Right atrium auricular region (tissue), 2 donors: ENCODE results near the gene RBM39. TPM values are rescaled to one million over a fixed set of nuclear protein-coding genes. Genes with fewer than 3 reads are reported as not detected.
"Not testable (repeated sequence)": the region's sequence is repeated elsewhere in the genome, so short reads cannot be mapped to it uniquely, and the experiment has no call there.

Source experiments
- DNase-seq: peaks from one replicate; pipeline ENCODE4 v3.0.0-alpha.2; 2019; ENCODE audit warnings: low spot score
- H3K27ac ChIP-seq, 2 donors: fragments of 200-600 bp; sonication (generic); 1 replicate in 1 of 2; 2 replicates in 1 of 2; pipeline ENCODE4 v1.5.1; 2016 to 2019
- H3K27me3 ChIP-seq, 2 donors: fragments of 200-600 bp; sonication (generic); one replicate each; pipeline versions ENCODE4 v1.5.1 to v1.6.0; 2017 to 2019
- H3K36me3 ChIP-seq: fragments of 200-600 bp; sonication (generic); one replicate; pipeline ENCODE4 v1.5.1; 2016
- H3K4me1 ChIP-seq, 2 donors: fragments of 200-600 bp; sonication (generic); one replicate each; pipeline versions ENCODE4 v1.5.1 to v1.6.0; 2017 to 2019
- H3K4me3 ChIP-seq, 2 donors: fragments of 200-600 bp; sonication (generic); 1 replicate in 1 of 2; 2 replicates in 1 of 2; pipeline ENCODE4 v1.5.1; 2017 to 2019; ENCODE audit warnings: mild to moderate bottlenecking in 1 of 2, moderate library complexity in 1 of 2
- H3K9me3 ChIP-seq, 2 donors: fragments of 200-600 bp; sonication (generic); one replicate each; pipeline ENCODE4 v1.5.1; 2019
- total RNA-seq, 2 donors: library from RNA; depleted of rRNA; stranded (reverse); fragments of >200 nt; gene quantifications; one replicate each; pipeline ENCODE4 v1.1.0, GENCODE V29; 2016
- TF ChIP-seq, protein P1 (sequence below), 2 donors: fragments of 200-600 bp; sonication (generic); IDR thresholded peaks; one replicate each; pipeline ENCODE4 v1.5.1; 2019; ENCODE audit warnings: antibody characterized with exemption in 2 of 2

The RBM39 gene
- total RNA-seq, 2 donors from 2014 or later = 106 to 112 TPM

DNA sequence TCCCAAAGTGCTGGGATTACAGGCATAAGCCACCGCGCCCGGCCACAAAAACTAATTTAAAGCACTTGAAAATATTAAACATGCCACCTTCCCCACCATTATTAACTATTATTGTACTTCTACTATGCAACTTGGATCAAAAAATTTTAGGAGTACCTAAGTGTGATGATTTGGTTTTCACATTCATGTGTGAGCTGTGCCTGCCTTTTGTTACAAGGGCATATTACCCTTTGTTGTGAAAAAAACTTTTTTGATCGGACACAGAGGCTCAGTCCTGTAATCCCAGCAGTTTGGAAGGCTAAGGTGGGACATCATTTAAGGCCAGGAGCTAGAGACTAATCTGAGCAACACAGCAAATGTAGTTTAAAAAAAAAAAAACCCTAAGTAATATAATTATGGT is 25.7 kb downstream of the RBM39 start:
- Histone ChIP-seq H3K4me3 (no peak overlapping the region), H3K27ac (no peak overlapping the region), H3K4me1 (peaks cover 0 to 12% of the 10 kb centered on the region in 2 donors), H3K36me3 (peaks cover 100% of the 10 kb centered on the region), H3K9me3 (no peaks in the 10 kb centered on the region), H3K27me3 (no peaks in the 10 kb centered on the region)
- TF ChIP-seq, protein P1, sequence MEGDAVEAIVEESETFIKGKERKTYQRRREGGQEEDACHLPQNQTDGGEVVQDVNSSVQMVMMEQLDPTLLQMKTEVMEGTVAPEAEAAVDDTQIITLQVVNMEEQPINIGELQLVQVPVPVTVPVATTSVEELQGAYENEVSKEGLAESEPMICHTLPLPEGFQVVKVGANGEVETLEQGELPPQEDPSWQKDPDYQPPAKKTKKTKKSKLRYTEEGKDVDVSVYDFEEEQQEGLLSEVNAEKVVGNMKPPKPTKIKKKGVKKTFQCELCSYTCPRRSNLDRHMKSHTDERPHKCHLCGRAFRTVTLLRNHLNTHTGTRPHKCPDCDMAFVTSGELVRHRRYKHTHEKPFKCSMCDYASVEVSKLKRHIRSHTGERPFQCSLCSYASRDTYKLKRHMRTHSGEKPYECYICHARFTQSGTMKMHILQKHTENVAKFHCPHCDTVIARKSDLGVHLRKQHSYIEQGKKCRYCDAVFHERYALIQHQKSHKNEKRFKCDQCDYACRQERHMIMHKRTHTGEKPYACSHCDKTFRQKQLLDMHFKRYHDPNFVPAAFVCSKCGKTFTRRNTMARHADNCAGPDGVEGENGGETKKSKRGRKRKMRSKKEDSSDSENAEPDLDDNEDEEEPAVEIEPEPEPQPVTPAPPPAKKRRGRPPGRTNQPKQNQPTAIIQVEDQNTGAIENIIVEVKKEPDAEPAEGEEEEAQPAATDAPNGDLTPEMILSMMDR (IDR thresholded peaks at IDR 0.05) = no peak
- DNase-seq = no peak

DNA sequence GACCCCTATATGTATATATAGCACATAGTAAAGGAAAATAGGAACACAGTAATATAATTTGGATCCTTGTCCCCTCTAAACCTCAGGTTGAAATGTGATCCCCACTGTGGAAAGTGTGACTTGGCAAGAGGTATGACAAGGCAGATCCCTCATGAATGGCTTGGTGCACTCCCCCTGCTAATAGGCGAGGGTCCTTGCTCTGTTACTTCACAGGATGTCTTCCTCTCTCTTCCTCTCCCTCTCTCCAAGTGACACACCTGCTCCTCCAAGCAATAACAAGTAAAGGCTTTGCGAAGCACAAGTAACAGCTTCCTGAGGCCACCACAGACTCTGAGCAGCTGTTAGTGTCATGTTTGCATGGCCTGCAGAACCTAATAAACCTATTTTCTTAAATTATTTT is 26.4 kb downstream of the RBM39 start:
- DNase-seq = no peak
- peaks cover 0 to 17% of the 10 kb centered on the region in 2 donors for H3K4me1 ChIP-seq
- H3K9me3 ChIP-seq = no peaks in the 10 kb centered on the region
- peaks cover 100% of the 10 kb centered on the region for H3K36me3 ChIP-seq
- H3K27me3 ChIP-seq = no peaks in the 10 kb centered on the region
- no peak overlapping the region for H3K4me3 ChIP-seq
- TF ChIP-seq, protein P1 (IDR thresholded peaks at IDR 0.05) = no peak
- H3K27ac ChIP-seq = no peak overlapping the region

DNA sequence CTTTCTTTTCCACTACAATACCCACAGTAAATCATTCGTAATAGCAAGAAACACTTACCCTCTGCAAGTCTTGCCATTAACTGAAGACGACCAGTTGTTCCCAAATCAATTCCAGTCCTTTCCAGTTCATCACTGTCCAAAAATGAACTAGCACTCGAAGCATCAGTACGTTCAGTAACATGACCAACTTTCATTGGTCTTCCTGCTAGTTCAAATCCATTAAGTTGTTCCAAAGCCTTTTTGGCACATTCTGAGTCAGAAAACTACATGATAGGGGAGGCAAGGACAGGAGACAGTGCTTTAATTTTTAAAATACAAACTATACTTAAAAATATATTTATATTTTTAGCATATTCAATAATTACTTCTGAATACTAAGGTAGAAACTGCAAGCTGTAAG is 27.9 kb downstream of the RBM39 start:
- Histone ChIP-seq H3K27ac (no peak overlapping the region), H3K4me1 (peaks cover 0 to 24% of the 10 kb centered on the region in 2 donors), H3K27me3 (no peaks in the 10 kb centered on the region), H3K36me3 (peaks cover 100% of the 10 kb centered on the region), H3K9me3 (no peaks in the 10 kb centered on the region), H3K4me3 (no peak overlapping the region)
- TF ChIP-seq, protein P1 (IDR thresholded peaks at IDR 0.05) = no peak
- no peak for DNase-seq

DNA sequence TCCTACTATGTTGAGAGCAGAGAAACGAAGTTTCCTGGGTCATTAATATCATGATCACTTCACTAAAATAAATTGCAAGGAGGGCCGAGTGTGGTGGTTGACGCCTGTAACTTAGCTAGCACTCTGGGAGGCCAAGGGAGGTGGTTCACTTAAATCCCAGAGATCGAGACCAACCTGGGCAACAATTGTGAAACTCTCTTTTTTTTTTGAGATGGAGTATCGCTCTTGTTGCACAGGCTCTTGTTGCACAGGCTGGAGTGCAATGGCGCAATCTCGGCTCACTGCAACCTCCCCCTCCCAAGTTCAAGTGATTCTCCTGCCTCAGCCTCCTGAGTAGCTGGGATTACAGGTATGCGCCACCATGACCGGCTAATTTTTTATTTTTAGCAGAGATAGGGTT is 28.9 kb downstream of the RBM39 start:
- H3K36me3 ChIP-seq = peaks cover 100% of the 10 kb centered on the region
- not testable (repeated sequence) for H3K27ac ChIP-seq, H3K27me3 ChIP-seq, H3K4me3 ChIP-seq, H3K9me3 ChIP-seq, DNase-seq
- peaks cover 0 to 30% of the 10 kb centered on the region in 2 donors for H3K4me1 ChIP-seq

DNA sequence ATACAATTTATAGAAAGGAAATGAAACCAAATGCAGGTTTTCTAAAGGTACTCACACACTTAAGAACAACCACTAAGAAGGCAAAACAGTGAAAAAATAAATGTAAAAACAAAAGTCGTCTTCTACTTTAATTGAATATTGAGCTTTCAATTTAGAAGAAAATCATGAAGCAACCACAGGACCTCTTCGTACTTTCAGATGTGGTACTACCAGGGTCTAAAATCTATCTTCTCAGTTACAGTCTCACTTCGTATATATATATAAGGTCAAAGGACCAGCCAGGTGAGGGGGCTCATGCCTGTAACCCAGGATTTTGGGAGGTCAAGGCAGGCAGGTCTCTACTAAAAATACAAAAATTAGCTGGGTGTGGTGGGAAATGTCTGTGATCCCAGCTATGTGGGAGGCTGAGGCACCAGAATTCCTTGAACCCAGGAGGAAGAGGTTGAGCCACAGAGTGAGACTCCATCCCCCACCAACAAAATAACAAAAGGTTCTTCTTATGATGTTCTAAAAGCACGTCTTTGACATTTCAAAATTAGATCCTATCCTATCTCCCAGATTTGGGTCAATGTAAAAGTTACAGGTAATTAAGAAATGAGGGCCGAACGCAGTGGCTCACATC is 30.4 kb downstream of the RBM39 start:
- Histone ChIP-seq H3K27me3 (no peaks in the 10 kb centered on the region), H3K27ac (no peak overlapping the region), H3K36me3 (peaks cover 97% of the 10 kb centered on the region), H3K9me3 (no peaks in the 10 kb centered on the region), H3K4me1 (peaks cover 0 to 30% of the 10 kb centered on the region in 2 donors), H3K4me3 (no peak overlapping the region)
- TF ChIP-seq, protein P1 (IDR thresholded peaks at IDR 0.05) = no peak
- no peak for DNase-seq

DNA sequence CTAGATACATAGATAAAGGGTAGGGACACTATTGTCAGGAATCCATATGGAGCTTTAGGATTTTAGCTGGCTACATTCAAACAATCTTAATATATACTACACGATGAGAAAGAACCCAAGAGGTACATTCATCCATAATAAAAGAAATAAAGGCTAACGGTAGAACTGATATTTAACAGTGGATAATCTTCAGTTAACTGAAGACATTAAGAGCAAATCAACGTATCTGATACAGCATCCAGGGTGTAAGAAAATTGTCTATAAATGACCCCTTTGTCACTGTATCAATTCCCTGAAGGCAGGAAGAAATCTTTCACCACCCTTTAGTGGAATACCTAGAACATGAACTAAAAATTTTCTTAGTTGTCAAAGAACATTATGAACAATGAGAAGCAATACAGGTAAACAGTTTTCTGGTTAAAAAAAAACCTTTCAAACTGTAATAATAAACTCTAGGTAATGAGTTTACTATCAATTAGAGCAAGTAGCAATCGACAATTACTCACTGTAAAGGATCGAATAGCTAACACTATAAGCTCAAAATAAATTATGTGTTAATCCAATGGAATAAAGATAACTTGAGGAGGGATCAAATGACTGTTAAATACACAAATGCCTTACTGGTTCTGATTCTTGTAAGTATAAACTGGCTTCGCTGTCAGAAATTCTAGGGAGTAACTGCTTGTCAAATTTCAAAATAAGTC is 31.0 kb downstream of the RBM39 start:
- DNase-seq = no peak
- no peaks in the 10 kb centered on the region for H3K27me3 ChIP-seq
- no peak overlapping the region for H3K27ac ChIP-seq
- H3K36me3 ChIP-seq = peaks cover 97% of the 10 kb centered on the region
- peaks cover 0 to 30% of the 10 kb centered on the region in 2 donors for H3K4me1 ChIP-seq
- no peaks in the 10 kb centered on the region for H3K9me3 ChIP-seq
- TF ChIP-seq, protein P1 (IDR thresholded peaks at IDR 0.05) = no peak
- H3K4me3 ChIP-seq = no peak overlapping the region
